Activated CD4-positive, alpha-beta T cell treated with anti-CD3 and anti-CD28 coated beads for 36 hours (primary cell): ENCODE measurements around the gene GFRA4. TPM values are rescaled to one million over a fixed set of nuclear protein-coding genes. Genes with fewer than 3 reads are reported as not detected.

ENCODE experiments used
- ATAC-seq: fragments of 200-7000 bp; cut with Tn5 transposase; one replicate; pipeline ENCODE4 v1.10.0; 2021; ENCODE audit warnings: mild to moderate bottlenecking, moderate library complexity
- CTCF ChIA-PET: fragments of 350-600 bp; sonication (Branson Sonifier 250); formaldehyde crosslinking; loops from one replicate; lab custom pipeline; 2021; ENCODE audit warnings: antibody characterized with exemption; lab: Charles Lee
- POLR2A ChIA-PET: fragments of 350-600 bp; sonication (Branson Sonifier 250); formaldehyde crosslinking; loops from one replicate; lab custom pipeline; 2021; ENCODE audit warnings: antibody characterized with exemption, inconsistent platforms; lab: Charles Lee
- DNase-seq: peaks from one replicate; pipeline ENCODE4 v3.0.0-alpha.2; 2020
- H3K27ac Mint-ChIP-seq: one replicate; pipeline ENCODE4 v1.8.0; 2021; ENCODE audit warnings: mixed read lengths
- H3K27me3 Mint-ChIP-seq: one replicate; pipeline ENCODE4 v1.8.0; 2021; ENCODE audit warnings: mixed read lengths
- H3K36me3 Mint-ChIP-seq: one replicate; pipeline ENCODE4 v1.8.0; 2021; ENCODE audit warnings: low read depth, mixed read lengths
- H3K4me1 Mint-ChIP-seq: one replicate; pipeline ENCODE4 v1.8.0; 2021; ENCODE audit warnings: mixed read lengths
- H3K4me3 Mint-ChIP-seq: one replicate; pipeline ENCODE4 v1.8.0; 2021; ENCODE audit warnings: mild to moderate bottlenecking, moderate library complexity, mixed read lengths
- H3K9me3 Mint-ChIP-seq: one replicate; pipeline ENCODE4 v1.8.0; 2021; ENCODE audit warnings: low read depth, mixed read lengths
- intact Hi-C, 2 experiments: fragments of 100-400 bp; cut with DNase I in 1 of 2; cut with micrococcal nuclease in 1 of 2; formaldehyde crosslinking; loops; one replicate each; pipeline versions ENCODE4 v1.14.2 to v1.15.1; 2022 to 2024; cut with DNase I, micrococcal nuclease
- total RNA-seq, 2 experiments: library from RNA; stranded (reverse); gene quantifications; one replicate each; pipeline ENCODE4 v1.2.3, GENCODE V29; 2021

The GFRA4 gene
- total RNA-seq, 2 experiments from 2014 or later = not detected

DNA sequence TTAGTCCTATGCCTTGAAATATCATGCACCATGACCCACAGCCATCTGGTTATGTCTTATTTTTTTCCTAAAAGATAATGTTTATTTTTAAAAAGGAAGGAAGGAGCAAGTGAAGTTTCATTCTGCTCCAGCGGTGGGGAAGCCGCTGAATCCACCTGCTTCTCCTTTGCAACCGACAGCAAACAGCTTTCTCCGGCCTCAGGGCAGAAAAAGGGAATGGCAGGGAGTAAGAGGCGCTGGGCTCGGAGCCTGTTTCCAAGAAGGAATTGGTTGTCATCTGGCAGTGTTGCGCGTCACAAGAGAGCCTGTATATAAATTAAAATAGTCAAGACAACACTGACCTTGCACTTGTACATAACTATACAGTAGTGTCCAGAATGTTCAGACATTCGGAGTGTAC is 14.2 kb downstream of the GFRA4 start:
- no peaks in the 10 kb centered on the region for H3K4me1 Mint-ChIP-seq
- DNase-seq = no peak
- intact Hi-C loops = no loop called here
- no peak overlapping the region for H3K27ac Mint-ChIP-seq
- POLR2A ChIA-PET = no interaction called here
- H3K4me3 Mint-ChIP-seq = no peak overlapping the region
- no peaks in the 10 kb centered on the region for H3K9me3 Mint-ChIP-seq
- peaks cover 12% of the 10 kb centered on the region for H3K36me3 Mint-ChIP-seq
- ATAC-seq = no peak
- CTCF ChIA-PET = no interaction called here
- no peaks in the 10 kb centered on the region for H3K27me3 Mint-ChIP-seq

DNA sequence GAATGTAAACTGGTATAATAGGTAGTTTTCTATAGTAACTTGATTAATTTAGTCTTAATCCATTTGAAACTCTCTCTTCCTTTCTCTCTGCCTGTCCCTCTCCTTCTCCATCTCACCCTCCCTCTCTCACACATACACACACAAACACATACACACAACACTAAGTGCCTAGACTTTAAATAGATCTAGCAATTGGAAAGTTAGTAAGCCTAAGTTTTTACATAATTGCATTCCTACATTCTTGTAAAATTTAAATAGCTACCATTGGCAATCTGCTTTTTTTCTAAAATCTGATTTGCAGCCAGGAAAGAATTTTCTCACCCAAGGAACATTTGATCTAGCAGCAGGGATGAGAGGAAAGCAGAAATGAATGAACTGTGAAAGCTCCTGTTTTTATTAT is 15.7 kb downstream of the GFRA4 start:
- no peak overlapping the region for H3K27ac Mint-ChIP-seq
- ChIA-PET POLR2A (no interaction called here), CTCF (no interaction called here)
- H3K9me3 Mint-ChIP-seq = no peaks in the 10 kb centered on the region
- ATAC-seq (no peak), DNase-seq (no peak)
- no peaks in the 10 kb centered on the region for H3K4me1 Mint-ChIP-seq
- no peak overlapping the region for H3K4me3 Mint-ChIP-seq
- H3K27me3 Mint-ChIP-seq = no peaks in the 10 kb centered on the region
- intact Hi-C loops = no loop called here
- H3K36me3 Mint-ChIP-seq = peaks cover 7% of the 10 kb centered on the region

DNA sequence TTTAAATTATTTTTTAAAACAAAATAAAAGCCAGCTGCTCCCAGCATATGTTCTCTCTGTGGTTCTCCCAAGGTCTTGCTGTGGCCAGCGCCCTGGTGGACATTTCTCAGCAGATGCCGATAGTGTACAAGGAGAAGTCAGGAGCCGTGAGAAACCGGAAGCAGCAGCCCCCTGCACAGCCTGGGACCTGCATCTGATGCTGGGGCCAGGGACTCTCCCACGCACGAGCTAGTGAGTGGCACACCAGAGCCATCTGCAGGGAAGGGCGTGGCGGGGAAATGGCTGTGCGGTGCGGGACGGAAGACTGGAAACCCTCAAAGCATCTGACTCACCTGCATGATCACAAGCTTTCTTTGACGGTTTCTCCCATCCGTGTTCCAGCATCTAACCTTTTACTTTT is 16.5 kb downstream of the GFRA4 start:
- peaks cover 6% of the 10 kb centered on the region for H3K36me3 Mint-ChIP-seq
- intact Hi-C loops = no loop called here
- DNase-seq = no peak
- H3K27me3 Mint-ChIP-seq = no peaks in the 10 kb centered on the region
- H3K4me3 Mint-ChIP-seq = no peak overlapping the region
- H3K27ac Mint-ChIP-seq = no peak overlapping the region
- CTCF ChIA-PET = no interaction called here
- POLR2A ChIA-PET = no interaction called here
- no peaks in the 10 kb centered on the region for H3K9me3 Mint-ChIP-seq
- no peak for ATAC-seq
- no peaks in the 10 kb centered on the region for H3K4me1 Mint-ChIP-seq

DNA sequence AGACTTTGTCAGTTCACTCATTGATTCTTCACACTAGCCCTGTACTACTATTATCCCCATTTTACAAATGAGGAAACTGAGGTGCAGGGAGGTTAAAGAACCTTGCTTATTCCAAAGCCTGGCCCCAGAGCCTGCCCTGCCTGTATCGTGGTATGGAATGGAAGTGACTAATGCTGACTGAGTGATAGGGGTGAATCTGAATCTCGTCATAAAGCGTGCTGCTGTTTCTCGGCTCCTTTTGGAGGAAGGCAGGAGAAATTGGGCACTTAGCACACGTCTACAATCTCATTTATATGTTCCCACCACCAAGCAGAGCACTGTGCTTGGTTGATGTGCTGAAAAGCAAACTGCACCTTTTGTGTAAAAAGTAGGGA is 17.1 kb downstream of the GFRA4 start:
- Mint-ChIP-seq H3K36me3 (peaks cover 6% of the 10 kb centered on the region), H3K27me3 (no peaks in the 10 kb centered on the region), H3K4me1 (no peaks in the 10 kb centered on the region), H3K27ac (no peak overlapping the region), H3K4me3 (no peak overlapping the region), H3K9me3 (no peaks in the 10 kb centered on the region)
- ATAC-seq (no peak), DNase-seq (no peak)
- intact Hi-C loops = no loop called here
- ChIA-PET CTCF (no interaction called here), POLR2A (no interaction called here)

DNA sequence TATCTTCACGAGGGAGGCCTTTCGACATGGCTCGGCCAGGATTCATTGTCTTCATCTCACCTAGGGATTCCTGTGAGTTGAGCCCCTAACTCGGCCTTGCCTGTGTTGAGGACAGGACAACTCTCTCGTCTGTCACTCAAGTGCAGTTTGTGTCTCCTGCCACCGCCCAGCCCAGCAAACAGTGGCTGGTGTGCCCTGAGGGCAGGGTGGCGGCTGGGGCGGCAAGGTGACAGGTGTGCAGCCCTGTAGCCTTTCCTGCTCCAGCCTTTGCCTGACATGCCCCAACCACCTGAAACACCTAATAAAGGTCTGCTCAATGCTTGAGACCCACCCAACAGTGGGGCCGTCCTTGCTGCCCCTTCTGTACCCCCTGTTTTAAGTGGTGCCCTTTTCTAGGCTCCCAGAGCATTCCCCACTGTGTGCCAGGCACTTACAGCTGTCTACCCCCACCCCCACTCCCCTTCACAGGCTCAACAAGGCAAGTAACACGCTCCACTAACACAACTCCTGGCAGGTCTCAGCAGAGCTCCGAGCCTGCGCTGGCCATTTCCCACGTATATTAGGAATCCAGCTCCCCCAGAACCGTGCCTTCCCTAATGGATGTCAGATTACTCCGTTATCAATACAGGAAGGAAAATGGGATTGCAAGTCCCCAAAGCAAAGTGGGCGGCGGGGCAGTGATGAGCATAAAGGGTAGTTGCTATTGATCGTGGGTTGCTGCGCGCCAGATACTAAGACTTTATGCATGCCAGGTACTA is 17.7 kb downstream of the GFRA4 start:
- Mint-ChIP-seq H3K27ac (no peak overlapping the region), H3K27me3 (no peaks in the 10 kb centered on the region), H3K4me1 (no peaks in the 10 kb centered on the region), H3K4me3 (no peak overlapping the region), H3K36me3 (peaks cover 8% of the 10 kb centered on the region), H3K9me3 (no peaks in the 10 kb centered on the region)
- ChIA-PET POLR2A (no interaction called here), CTCF (no interaction called here)
- intact Hi-C loops = no loop called here
- DNase-seq (no peak), ATAC-seq (no peak)

DNA sequence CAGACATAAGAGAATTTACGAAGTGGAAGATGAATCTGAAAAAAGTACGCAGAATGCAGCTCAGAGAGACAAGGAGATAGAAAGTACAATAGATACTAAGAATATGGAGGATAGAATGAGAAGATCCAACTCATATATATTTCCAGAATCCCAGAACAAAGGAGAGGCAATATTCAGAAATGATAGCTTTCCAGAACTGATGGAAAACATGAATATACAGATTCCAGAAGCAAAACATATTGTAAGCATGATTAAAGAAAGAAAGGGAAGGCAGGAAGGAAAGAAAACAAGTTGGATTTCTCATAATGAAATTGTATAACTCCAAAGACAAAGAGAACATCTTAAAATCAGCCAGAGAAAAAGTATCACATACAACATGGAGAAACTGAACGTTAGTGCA is 22.9 kb downstream of the GFRA4 start:
- intact Hi-C loops = no loop called here
- DNase-seq (no peak), ATAC-seq (no peak)
- no peak overlapping the region for H3K27ac Mint-ChIP-seq
- H3K4me3 Mint-ChIP-seq = no peak overlapping the region
- no peaks in the 10 kb centered on the region for H3K9me3 Mint-ChIP-seq
- no peaks in the 10 kb centered on the region for H3K4me1 Mint-ChIP-seq
- no peaks in the 10 kb centered on the region for H3K27me3 Mint-ChIP-seq
- ChIA-PET CTCF (no interaction called here), POLR2A (no interaction called here)
- peaks cover 12% of the 10 kb centered on the region for H3K36me3 Mint-ChIP-seq

DNA sequence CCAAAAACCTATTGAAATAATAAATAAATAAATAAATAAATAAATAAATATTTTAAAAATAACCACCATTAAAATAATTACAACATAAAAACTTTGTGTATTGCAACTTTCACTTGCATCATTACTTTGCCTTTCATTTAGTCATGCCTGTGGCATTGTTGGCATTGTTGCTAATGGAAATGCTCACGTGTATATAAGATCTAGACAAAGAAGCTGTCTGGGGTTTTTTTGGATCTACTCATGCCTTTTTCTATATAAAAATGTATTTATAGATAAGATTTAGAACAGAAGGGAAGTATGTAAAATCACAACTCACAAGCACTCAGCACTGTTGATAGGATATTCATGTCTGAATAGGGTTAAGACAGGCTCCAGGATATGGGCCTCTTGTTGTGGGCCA is 27.9 kb downstream of the GFRA4 start:
- H3K36me3 Mint-ChIP-seq = peaks cover 12% of the 10 kb centered on the region
- H3K9me3 Mint-ChIP-seq = no peaks in the 10 kb centered on the region
- intact Hi-C loops = no loop called here
- CTCF ChIA-PET = no interaction called here
- no peak overlapping the region for H3K4me3 Mint-ChIP-seq
- POLR2A ChIA-PET = no interaction called here
- H3K27me3 Mint-ChIP-seq = no peaks in the 10 kb centered on the region
- ATAC-seq (no peak), DNase-seq (no peak)
- no peaks in the 10 kb centered on the region for H3K4me1 Mint-ChIP-seq
- no peak overlapping the region for H3K27ac Mint-ChIP-seq

DNA sequence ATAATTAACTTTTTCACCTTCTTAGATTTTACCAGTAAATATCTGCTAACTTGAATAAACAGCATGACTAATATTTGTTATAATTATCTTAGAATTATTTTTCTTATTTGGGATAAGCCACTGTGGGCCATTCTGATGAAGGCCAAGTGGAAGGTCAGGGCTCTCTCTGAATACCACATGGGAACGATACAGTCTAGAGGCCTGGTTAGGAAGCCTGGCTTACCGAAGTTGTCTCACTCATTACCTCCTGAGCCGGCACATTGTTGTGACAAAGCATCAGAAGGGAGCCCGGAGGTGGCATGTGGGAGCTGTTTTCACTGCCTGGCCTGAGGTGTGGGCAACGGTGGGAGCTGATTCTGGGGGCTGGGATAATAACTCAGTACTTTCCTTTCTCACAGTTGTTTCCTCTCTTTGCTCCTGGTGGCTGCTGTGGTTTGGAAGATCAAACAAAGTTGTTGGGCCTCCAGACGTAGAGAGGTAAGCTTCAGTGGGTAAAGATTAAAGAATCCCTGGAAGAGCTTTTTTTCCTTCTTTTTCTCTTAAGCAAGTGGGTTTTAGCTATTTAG is 29.2 kb downstream of the GFRA4 start:
- H3K9me3 Mint-ChIP-seq = no peaks in the 10 kb centered on the region
- no peak for ATAC-seq
- peaks cover 13% of the 10 kb centered on the region for H3K36me3 Mint-ChIP-seq
- no peaks in the 10 kb centered on the region for H3K27me3 Mint-ChIP-seq
- no peak overlapping the region for H3K4me3 Mint-ChIP-seq
- intact Hi-C loops = no loop called here
- DNase-seq = no peak
- no peaks in the 10 kb centered on the region for H3K4me1 Mint-ChIP-seq
- CTCF ChIA-PET = interaction anchor here (1.1 to 1.2 kb wide), 2 partner anchors 8 to 70 kb away, joined by 3 to 5 read pairs; no protein-coding TSS in a partner anchor
- H3K27ac Mint-ChIP-seq = no peak overlapping the region
- POLR2A ChIA-PET = no interaction called here

DNA sequence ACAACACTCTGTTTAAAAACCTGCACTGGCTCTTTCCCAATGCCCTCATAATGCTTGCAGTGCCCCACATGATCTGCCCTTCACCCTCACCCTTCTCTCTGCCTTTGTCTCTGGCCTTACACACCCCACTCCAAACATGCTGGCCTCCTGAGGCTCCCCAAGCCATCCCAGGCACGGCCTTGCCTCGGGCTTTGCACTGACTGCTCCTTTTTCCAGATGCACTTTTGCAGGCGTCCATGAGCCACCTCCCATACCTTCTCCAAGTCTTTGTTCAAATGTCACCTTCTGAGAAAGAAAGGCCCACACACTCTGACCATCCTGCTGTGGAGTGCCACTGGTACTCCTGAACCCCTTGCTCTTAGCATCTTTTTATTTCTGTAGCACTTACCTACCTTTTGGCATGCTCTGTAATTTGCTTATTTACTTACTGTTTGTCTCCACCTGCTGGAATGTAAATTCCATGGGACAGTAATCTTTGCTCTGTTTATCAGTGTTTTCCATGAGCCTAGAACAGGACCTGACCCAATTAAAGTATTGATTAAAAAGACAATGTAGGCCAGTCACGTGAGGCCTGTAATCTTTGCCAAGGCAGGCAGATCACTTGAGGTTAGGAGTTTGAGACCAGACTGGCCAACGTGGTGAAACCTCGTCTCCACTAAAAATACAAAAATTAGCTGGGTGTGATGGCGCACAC is 30.7 kb downstream of the GFRA4 start:
- ATAC-seq (no peak), DNase-seq (no peak)
- intact Hi-C loops = no loop called here
- POLR2A ChIA-PET = no interaction called here
- Mint-ChIP-seq H3K36me3 (peaks cover 9% of the 10 kb centered on the region), H3K27ac (no peak overlapping the region), H3K27me3 (no peaks in the 10 kb centered on the region), H3K4me1 (no peaks in the 10 kb centered on the region), H3K9me3 (no peaks in the 10 kb centered on the region), H3K4me3 (no peak overlapping the region)
- CTCF ChIA-PET = interaction anchor here (0.7 to 1.1 kb wide), 2 partner anchors 69 to 849 kb away, joined by 4 to 5 read pairs; no protein-coding TSS in a partner anchor

DNA sequence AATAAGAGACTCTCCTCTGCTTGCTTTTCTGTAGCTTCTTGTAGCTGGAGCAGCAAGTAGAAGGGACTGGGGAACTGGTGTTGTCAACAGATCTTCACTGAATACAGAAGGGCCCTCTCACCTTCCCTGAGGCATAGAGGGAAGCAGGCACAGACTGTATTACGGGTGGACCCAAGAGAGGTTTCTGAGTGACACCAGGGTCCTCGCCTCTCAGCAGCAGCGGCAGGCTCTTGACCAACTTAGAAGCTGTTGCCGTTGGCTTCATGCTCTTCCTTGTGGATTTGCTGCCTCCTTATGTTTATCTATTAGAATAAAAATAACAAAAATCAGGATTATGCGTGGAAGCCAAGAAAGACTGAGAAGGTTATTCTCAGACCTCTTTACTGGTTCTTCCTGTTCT is 31.7 kb downstream of the GFRA4 start:
- Mint-ChIP-seq H3K36me3 (peaks cover 9% of the 10 kb centered on the region), H3K9me3 (no peaks in the 10 kb centered on the region), H3K4me1 (no peaks in the 10 kb centered on the region), H3K4me3 (no peak overlapping the region), H3K27ac (no peak overlapping the region), H3K27me3 (no peaks in the 10 kb centered on the region)
- intact Hi-C loops = no loop called here
- DNase-seq = no peak
- ATAC-seq = no peak
- ChIA-PET POLR2A (interaction anchor here (0.5 kb wide), 1 partner anchor 69 kb away, joined by 3 read pairs; no protein-coding TSS in a partner anchor), CTCF (no interaction called here)

DNA sequence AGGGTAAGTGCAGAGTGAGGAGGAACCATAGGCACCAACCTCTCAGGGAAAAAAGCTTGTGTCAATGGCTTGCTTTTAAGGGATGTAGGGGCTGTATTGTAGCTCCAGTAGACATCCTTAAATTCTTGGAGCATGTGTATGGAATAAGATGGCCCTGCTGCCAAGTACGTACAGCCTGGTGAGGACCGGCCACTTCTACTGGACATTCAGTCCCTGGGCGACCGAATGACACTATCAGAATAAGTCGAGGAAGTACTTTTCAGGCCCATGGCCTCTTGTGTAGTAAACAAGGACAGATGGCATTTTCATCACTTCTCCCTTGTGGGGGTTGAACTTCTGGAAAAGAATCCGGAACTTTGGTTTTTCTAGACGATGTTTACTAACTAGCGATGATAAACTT is 32.8 kb downstream of the GFRA4 start:
- no peak overlapping the region for H3K4me3 Mint-ChIP-seq
- peaks cover 9% of the 10 kb centered on the region for H3K36me3 Mint-ChIP-seq
- ChIA-PET CTCF (interaction anchor here (0.6 to 0.8 kb wide), 2 partner anchors 14 to 24 kb away, joined by 3 read pairs; no protein-coding TSS in a partner anchor), POLR2A (no interaction called here)
- no peak overlapping the region for H3K27ac Mint-ChIP-seq
- intact Hi-C loops = no loop called here
- DNase-seq = no peak
- no peaks in the 10 kb centered on the region for H3K4me1 Mint-ChIP-seq
- no peaks in the 10 kb centered on the region for H3K9me3 Mint-ChIP-seq
- H3K27me3 Mint-ChIP-seq = no peaks in the 10 kb centered on the region
- no peak for ATAC-seq

DNA sequence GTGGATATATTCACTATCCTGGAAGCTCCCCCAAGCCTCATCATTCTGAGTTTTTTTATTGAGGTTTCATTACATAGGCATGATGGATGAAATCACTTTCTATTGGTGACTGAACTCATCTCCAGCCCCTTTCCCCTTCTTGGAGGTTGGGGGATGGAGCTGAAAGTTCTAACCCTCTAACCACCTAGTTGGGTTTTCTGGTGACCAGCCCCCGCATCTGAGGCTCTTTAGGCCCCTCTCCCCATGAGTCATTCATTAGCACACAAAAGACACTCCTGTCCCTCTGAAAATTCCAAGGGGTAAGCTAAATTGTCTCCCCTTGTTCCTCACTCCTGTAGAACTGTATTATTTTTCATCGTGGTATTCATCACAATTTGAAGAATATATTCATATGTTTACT is 33.3 kb downstream of the GFRA4 start:
- H3K4me1 Mint-ChIP-seq = no peaks in the 10 kb centered on the region
- DNase-seq (no peak), ATAC-seq (no peak)
- POLR2A ChIA-PET = no interaction called here
- no peaks in the 10 kb centered on the region for H3K27me3 Mint-ChIP-seq
- no peaks in the 10 kb centered on the region for H3K9me3 Mint-ChIP-seq
- H3K4me3 Mint-ChIP-seq = no peak overlapping the region
- H3K27ac Mint-ChIP-seq = no peak overlapping the region
- intact Hi-C loops = no loop called here
- CTCF ChIA-PET = interaction anchor here (0.8 kb wide), 1 partner anchor 10 kb away, joined by 3 read pairs; no protein-coding TSS in a partner anchor
- H3K36me3 Mint-ChIP-seq = peaks cover 9% of the 10 kb centered on the region
